GM21825 (cell line): ENCODE results near the gene GPC5.
"Not testable (repeated sequence)": the region's sequence is repeated elsewhere in the genome, so short reads cannot be mapped to it uniquely, and the experiment has no call there.

Experiments
- ATAC-seq: cut with Tn5 transposase; IDR thresholded peaks from one replicate; pipeline ENCODE4 v1.9.1; 2021; ENCODE audit warnings: mild to moderate bottlenecking, moderate library complexity; ENCODE audit not compliant: unreplicated experiment

The GPC5 gene

GRCh38 chr13:91647361-91647990 lies 249.1 kb downstream of the GPC5 start:
- ATAC-seq = no peak

DNA sequence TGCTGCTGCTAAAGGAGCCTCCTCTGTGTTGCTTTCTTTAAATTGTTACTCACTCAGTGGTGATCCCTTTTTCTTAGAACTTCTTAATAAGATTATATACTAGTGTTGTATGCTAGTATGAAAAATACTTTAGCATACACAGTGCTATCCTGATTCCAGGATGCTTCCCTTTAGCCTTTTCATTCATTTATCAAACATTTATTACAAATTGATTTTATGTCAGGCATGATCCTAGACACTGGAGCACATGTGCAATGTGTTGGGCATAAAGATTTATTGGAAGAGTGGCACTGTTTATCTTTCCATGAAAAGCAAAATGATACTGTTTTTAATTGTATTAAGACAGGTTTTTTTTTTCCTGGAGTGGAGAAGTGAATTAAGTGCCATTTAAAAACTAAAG lies 249.6 kb downstream of the GPC5 start:
- no peak for ATAC-seq

GRCh38 chr13:91649456-91649855 lies 251.0 kb downstream of the GPC5 start:
- no peak for ATAC-seq

- ATAC-seq = no peak
These were observed 254.2 kb downstream of the GPC5 start for GRCh38 chr13:91652404-91653301.

- no peak for ATAC-seq
These were observed 257.3 kb downstream of the GPC5 start for GRCh38 chr13:91655731-91656130.

DNA sequence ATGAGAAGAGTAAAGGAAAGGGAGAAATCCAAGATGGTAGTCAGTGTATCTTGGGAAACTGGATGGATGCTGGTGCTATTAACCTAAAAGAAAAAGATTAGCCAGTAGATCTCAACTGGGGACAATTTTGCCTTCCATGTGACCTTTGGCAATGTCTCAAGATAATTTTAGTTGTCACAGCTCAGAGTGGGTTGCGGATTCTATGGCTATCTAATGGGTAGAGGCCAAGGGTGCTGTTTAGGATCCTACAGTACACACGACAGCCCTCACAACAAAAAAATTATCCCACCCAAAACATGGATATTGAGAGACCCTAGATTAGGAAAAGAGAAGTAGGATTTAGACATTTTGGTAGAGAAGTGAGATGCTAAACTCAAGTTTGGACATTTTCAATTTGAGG lies 258.9 kb downstream of the GPC5 start:
- no peak for ATAC-seq

GRCh38 chr13:91659256-91660075 lies 261.0 kb downstream of the GPC5 start:
- no peak for ATAC-seq

- no peak for ATAC-seq
These were observed 261.6 kb downstream of the GPC5 start for GRCh38 chr13:91660076-91660415.

DNA sequence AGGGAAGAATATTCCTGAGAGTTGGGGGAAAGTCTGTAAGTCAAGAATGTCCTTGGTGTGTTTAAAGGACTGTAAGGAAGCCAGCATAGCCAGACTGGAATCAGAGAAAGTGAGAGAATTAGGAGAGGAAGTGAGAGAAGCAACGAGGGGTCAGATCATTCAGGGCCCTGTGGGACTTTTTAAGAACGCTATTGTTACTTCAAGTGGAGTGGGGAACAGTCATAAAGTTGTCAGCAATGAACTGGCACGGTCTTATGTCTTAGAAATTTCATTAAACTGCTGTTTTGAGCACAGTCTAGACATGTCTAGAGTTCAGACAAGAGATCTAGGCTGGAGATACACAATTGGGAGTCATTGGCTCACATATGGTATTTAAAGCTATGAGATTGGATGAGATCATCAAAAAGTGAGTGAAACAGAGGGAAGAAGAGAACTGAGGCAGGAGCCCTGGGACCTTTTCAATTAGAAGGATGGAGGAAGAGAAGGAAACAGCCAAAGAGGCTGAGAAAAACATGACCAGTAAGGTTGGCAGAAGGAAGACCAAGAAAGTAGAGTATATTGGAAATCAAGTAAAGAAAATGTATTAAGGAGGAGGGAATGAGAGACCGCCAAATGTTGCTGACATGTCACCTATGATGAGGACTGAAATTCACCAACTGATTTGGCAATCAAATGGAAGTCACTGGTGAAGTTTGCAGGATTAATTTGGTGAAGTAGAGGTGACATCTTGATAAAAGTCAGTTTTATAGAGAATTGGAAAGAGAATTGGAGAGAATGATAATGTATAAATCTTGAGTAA lies 263.5 kb downstream of the GPC5 start:
- no peak for ATAC-seq

DNA sequence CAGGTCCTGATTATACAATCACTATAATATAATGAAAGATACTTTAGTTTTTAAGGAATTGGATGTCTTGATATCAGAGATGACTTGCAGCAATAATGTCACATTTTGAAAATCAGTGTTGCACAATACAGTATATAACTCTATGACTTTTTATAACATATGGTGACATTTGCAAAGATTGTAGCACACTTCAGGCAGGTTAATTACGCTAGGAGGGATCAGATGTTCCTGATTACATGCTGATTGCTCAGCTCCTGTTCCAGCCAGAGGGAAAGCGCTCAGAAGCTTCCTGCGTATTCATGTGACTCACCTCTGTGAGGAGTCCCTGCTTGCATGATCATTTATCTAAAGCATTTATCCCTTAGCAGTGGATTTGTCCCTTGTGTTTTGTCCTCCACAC lies 265.6 kb downstream of the GPC5 start:
- no peak for ATAC-seq

DNA sequence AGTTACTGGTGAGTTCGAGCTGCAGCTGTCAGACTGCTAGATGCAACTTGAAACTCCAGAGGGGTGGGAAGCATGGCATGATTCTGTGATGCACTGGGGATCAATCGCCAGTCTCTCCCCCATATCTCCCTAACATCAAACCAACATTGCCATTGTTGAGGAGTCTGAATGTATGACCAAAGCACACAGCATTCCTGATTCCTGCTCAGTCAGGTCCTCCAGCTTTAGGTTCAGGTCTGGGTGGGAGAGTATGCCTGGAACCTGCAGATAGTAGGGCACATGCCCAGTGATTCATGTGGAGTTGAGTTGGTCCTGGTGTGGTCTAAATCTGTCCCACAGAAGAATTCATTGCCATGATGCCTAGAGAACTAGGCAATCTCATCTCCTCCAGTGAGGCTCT lies 269.1 kb downstream of the GPC5 start:
- ATAC-seq = no peak

DNA sequence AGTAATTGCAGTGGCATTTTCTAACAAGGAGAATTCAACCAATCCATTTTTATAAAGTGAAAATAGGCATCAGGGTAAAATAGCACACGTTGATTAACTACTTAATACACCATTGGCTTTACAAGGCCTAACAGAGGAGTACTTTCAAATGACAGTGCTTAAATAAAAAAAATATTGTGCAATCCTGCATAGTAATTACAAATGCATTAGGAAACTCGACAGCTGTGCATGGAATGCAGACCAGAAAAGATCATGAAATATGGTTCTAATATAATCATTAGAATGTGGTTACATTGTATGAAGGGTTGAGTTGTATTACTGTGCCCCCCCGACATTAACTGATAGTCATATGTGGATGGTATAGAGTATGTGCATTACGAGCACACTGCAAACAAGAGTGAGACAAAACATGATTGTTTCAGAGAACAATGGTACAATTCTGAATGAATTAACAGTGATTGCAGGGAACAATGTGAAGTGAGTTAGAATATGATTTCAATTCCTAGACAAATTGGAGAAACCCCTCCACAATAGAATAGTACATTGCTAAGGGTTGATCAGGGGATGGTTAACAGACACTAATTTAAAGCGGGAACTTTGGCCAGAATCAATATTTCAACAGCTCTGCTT lies 270.6 kb downstream of the GPC5 start:
- ATAC-seq = no peak

DNA sequence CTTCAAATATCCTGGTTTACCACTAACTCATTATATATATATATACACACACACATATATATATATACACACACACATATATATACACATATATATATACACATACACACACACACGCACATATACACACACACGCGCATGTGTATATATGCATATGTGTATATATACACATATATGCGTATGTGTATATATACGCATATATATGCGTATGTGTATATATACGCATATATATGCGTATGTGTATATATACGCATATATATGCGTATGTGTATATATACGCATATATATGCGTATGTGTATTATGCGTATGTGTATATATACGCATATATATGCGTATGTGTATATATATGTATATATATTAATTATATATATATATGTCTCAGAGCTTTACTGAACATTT lies 275.9 kb downstream of the GPC5 start:
- not testable (repeated sequence) for ATAC-seq

- no peak for ATAC-seq
These were observed 286.3 kb downstream of the GPC5 start for GRCh38 chr13:91684746-91685145.

DNA sequence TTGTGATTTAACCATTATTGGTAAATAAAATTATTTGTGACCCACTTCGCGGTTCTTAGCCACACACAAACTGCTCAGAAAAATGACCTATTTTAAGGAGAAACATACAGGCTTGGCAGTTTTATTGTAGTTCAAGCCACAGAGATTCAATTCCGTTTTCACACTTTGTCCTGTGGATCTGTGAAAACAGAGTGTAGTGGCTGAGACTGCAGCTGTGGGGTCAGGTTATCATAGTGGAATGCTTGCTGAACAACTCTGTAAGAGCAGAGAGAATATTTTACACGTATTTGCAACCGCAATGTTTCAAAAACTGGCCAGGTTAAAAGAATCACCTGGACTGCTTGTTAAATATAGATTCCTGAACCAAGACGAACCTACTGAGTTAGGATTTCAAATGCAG lies 292.5 kb downstream of the GPC5 start:
- ATAC-seq = no peak

- no peak for ATAC-seq
These were observed 295.0 kb downstream of the GPC5 start for GRCh38 chr13:91693466-91693865.

- no peak for ATAC-seq
These were observed 299.9 kb downstream of the GPC5 start for GRCh38 chr13:91698308-91698707.

DNA sequence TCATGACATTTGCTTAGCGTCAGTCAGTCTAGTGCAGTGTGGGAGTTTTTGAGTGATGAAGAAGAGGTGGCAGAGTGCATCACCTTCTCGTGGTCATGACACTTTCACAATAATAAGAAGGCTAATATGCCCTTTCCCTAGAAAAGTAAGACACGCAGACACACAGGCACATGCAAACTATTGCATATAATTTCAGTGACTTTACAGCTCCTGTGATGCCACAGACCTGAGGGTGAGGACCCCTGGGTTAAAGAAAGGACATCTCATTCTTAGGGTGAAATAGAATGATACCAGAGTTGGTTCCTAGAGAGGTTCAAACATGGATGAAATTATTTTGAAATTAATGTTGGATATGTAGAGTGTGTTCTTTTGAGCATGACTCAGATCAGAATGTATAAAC lies 300.3 kb downstream of the GPC5 start:
- no peak for ATAC-seq

GRCh38 chr13:91699863-91700262 lies 301.4 kb downstream of the GPC5 start:
- ATAC-seq = no peak

DNA sequence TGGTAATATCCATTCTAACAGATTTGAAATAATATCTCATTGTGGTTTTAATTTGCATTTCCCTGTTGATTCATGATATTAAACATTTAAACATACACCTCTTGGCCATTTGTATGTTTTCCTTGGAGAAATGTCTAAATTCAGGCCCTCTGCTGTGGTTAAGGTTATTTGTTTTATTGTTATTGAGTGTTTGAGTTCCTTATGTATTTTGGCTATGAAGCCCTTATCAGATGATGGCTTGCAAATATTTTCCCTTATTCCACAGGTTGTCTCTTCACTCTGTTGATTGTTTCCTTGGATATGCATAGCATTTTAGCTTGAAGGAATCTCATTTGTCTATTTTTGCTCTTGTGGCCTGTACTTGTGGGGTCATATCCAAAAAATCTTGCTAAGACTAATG lies 303.6 kb downstream of the GPC5 start:
- ATAC-seq = no peak
